HCT116 (cell line): ENCODE data around the gene FITM1. TPM values are rescaled to one million over a fixed set of nuclear protein-coding genes. Genes with fewer than 3 reads are reported as not detected.

ENCODE experiments used
- ATAC-seq: fragments of 200-7000 bp; cut with Tn5 transposase; 2 replicates; pipeline ENCODE4 v1.9.1; 2020; ENCODE audit warnings: mild to moderate bottlenecking, moderate library complexity
- BruUV-seq: library from RNA; stranded (reverse); fragments of 400-500 nt; replicated peaks from 2 replicates; lab custom pipeline; 2021; lab: Mats Ljungman, UMichigan
- CTCF ChIA-PET: fragments of 300-600 bp; sonication (Branson Sonifier 250); formaldehyde crosslinking; loops from one replicate; lab custom pipeline; 2021; ENCODE audit warnings: antibody characterized with exemption; lab: Charles Lee
- POLR2A ChIA-PET: fragments of 300-600, 350-600 bp; sonication (Branson Sonifier 250); formaldehyde crosslinking; loops from one replicate; lab custom pipeline; 2021; ENCODE audit warnings: antibody characterized with exemption; lab: Charles Lee
- RAD21 ChIA-PET, 2 experiments: fragments of 300-600 bp; sonication (Branson Sonifier 250); formaldehyde crosslinking; loops; one replicate each; lab custom pipeline; 2023; ENCODE audit warnings: low total read pairs in 2 of 2; ENCODE audit not compliant: uncharacterized antibody in 2 of 2, unreplicated experiment in 2 of 2, low non-redundant PET in 1 of 2; lab: Charles Lee
- DNase-seq: peaks from one replicate; pipeline ENCODE4 v3.0.0-alpha.2; 2010; ENCODE audit warnings: low read depth, low spot score
- H2AFZ ChIP-seq: fragments of 200-600 bp; shearing (Covaris generic), sonication (generic); 2 replicates; pipeline ENCODE4 v1.6.1; 2017; ENCODE audit warnings: low read depth, mixed run types, mixed read lengths, antibody characterized with exemption, low read length; ENCODE audit not compliant: poor library complexity, severe bottlenecking
- H3K27ac ChIP-seq: 2 replicates; pipeline ENCODE4 v1.5.1; 2012; ENCODE audit warnings: low read depth, low read length
- H3K27me3 ChIP-seq: fragments of 200-600 bp; sonication (generic); 2 replicates; pipeline ENCODE4 v1.6.1; 2016; ENCODE audit warnings: mixed run types, low read length, mixed read lengths; ENCODE audit not compliant: insufficient read depth
- H3K36me3 ChIP-seq, 2 experiments: fragments of 200-500 bp in 1 of 2; fragments of 200-600 bp in 1 of 2; sonication (Bioruptor generic) in 1 of 2; sonication (generic) in 1 of 2; 2 replicates each; pipeline versions ENCODE4 v1.5.1 to v1.6.1; 2014 to 2016; ENCODE audit warnings: low read length in 2 of 2, inconsistent platforms in 1 of 2, mixed read lengths in 1 of 2, mixed run types in 1 of 2; ENCODE audit not compliant: insufficient read depth in 2 of 2, control insufficient read depth in 1 of 2
- H3K4me1 ChIP-seq, 2 experiments: fragments of 200-600 bp in 1 of 2; sonication (generic) in 1 of 2; 2 replicates each; pipeline versions ENCODE4 v1.5.1 to v1.6.1; 2012 to 2017; ENCODE audit warnings: low read length in 2 of 2, inconsistent platforms in 1 of 2, mild to moderate bottlenecking in 1 of 2, mixed read lengths in 1 of 2, mixed run types in 1 of 2, moderate library complexity in 1 of 2; ENCODE audit not compliant: insufficient read depth in 2 of 2, control insufficient read depth in 1 of 2
- H3K4me2 ChIP-seq: fragments of 200-600 bp; sonication (generic); 2 replicates; pipeline ENCODE4 v1.6.1; 2017; ENCODE audit warnings: mixed run types, low read length, mixed read lengths
- H3K4me3 ChIP-seq, 2 experiments: fragments of 200-600 bp in 1 of 2; sonication (generic) in 1 of 2; replicated peaks in 1 of 2; 2 replicates each; pipeline ENCODE4 v1.5.1; 2011 to 2016; ENCODE audit warnings: low read length in 2 of 2, control low read depth in 1 of 2, low read depth in 1 of 2, mild to moderate bottlenecking in 1 of 2, mixed read lengths in 1 of 2, mixed run types in 1 of 2
- H3K79me2 ChIP-seq: fragments of 200-600 bp; sonication (generic); 2 replicates; pipeline ENCODE4 v1.6.1; 2017; ENCODE audit warnings: mild to moderate bottlenecking, mixed run types, low read length, moderate library complexity, mixed read lengths; ENCODE audit not compliant: insufficient read depth
- H3K9ac ChIP-seq: fragments of 200-600 bp; sonication (generic); 2 replicates; pipeline ENCODE4 v1.6.1; 2016; ENCODE audit warnings: low read length, mixed read lengths
- H3K9me2 ChIP-seq: fragments of 200-600 bp; sonication (generic), shearing (Covaris generic); 2 replicates; pipeline ENCODE4 v1.6.1; 2017; ENCODE audit warnings: mixed run types, mild to moderate bottlenecking, moderate library complexity; ENCODE audit not compliant: insufficient read depth
- H3K9me3 ChIP-seq, 2 experiments: fragments of 200-500 bp in 1 of 2; fragments of 200-600 bp in 1 of 2; sonication (Bioruptor generic) in 1 of 2; sonication (generic) in 1 of 2; 2 replicates each; pipeline ENCODE4 v1.6.1; 2014 to 2017; ENCODE audit warnings: low read length in 2 of 2, mixed read lengths in 2 of 2, inconsistent platforms in 1 of 2, low read depth in 1 of 2, mild to moderate bottlenecking in 1 of 2, mixed run types in 1 of 2, moderate library complexity in 1 of 2; ENCODE audit not compliant: control insufficient read depth in 1 of 2, insufficient read depth in 1 of 2
- H4K20me1 ChIP-seq: fragments of 200-600 bp; sonication (generic), shearing (Covaris generic); 2 replicates; pipeline ENCODE4 v1.6.1; 2017; ENCODE audit warnings: mixed run types, mild to moderate bottlenecking, moderate library complexity; ENCODE audit not compliant: insufficient read depth
- CBX3 ChIP-seq: IDR thresholded peaks from 2 replicates; pipeline ENCODE4 v1.6.1; 2012; ENCODE audit warnings: low read depth
- CEBPB ChIP-seq: IDR thresholded peaks from 2 replicates; pipeline ENCODE4 v1.6.1; 2012; ENCODE audit warnings: low read depth
- EZH2phosphoT487 ChIP-seq: fragments of 200-600 bp; IDR thresholded peaks from 2 replicates; pipeline ENCODE4 v1.6.1; 2018; ENCODE audit warnings: antibody characterized with exemption, borderline replicate concordance
- JUND ChIP-seq: IDR thresholded peaks from 2 replicates; pipeline ENCODE4 v1.6.1; 2012
- POLR2A ChIP-seq: IDR thresholded peaks from 2 replicates; pipeline ENCODE4 v1.7.0; 2011; ENCODE audit warnings: borderline replicate concordance; ENCODE audit not compliant: insufficient read depth, insufficient read length; ENCODE audit errors: extremely low read depth
- RAD21 ChIP-seq: IDR thresholded peaks from 2 replicates; pipeline ENCODE4 v1.6.1; 2012; ENCODE audit warnings: low read depth, mild to moderate bottlenecking
- SP1 ChIP-seq: IDR thresholded peaks from 2 replicates; pipeline ENCODE4 v1.6.1; 2012; ENCODE audit warnings: low read depth
- SRF ChIP-seq: IDR thresholded peaks from 2 replicates; pipeline ENCODE4 v1.6.1; 2012; ENCODE audit warnings: low read depth
- TCF7L2 ChIP-seq: IDR thresholded peaks from 2 replicates; pipeline ENCODE4 v1.7.0; 2011; ENCODE audit warnings: borderline replicate concordance, inconsistent platforms; ENCODE audit not compliant: insufficient read depth, insufficient read length; ENCODE audit errors: extremely low read depth
- YY1 ChIP-seq: IDR thresholded peaks from 2 replicates; pipeline ENCODE4 v1.6.1; 2011; ENCODE audit warnings: low read length, low read depth, moderate library complexity, mild to moderate bottlenecking; ENCODE audit not compliant: insufficient replicate concordance; ENCODE audit errors: extremely low read depth
- intact Hi-C: fragments of 100-400 bp; cut with micrococcal nuclease; formaldehyde crosslinking; loops from 2 replicates; pipeline ENCODE4 v1.10.0; 2022
- total RNA-seq: library from RNA; stranded (reverse); gene quantifications from one replicate; pipeline ENCODE4 v1.2.1, GENCODE V29; 2021; ENCODE audit not compliant: unreplicated experiment
- TF ChIP-seq, protein P1 (sequence below): IDR thresholded peaks from 2 replicates; pipeline ENCODE4 v1.6.1; 2012; ENCODE audit warnings: low read depth
- TF ChIP-seq, protein P2 (sequence below): IDR thresholded peaks from 2 replicates; pipeline ENCODE4 v1.6.1; 2012

The FITM1 gene
- total RNA-seq, 1 experiment from 2014 or later = 0.81 TPM

DNA sequence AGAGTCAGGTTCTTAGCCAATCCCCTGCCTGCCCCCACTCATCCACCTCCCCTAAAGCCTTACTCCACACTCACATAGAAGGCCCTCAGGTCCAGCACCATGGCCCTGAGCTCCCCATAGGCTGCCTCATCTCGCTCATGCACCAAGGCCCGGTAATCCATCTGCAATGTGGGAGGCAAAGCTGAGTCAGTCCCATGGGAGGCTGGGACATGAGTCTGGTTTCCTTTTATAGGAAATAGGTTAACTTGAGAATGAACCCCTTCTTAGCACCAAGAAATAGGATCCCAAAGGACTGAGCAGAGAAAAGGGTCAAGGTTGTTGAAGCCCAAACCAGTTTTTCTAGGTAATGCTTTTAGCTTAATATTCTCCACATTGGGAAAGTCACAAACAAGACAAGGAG lies 13.1 kb downstream of the FITM1 start:
- TF ChIP-seq SP1 (no peak), YY1 (no peak), RAD21 (no peak), EZH2phosphoT487 (no peak), SRF (no peak), JUND (no peak), CEBPB (no peak), CBX3 (no peak), POLR2A (no peak), TCF7L2 (no peak)
- TF ChIP-seq, protein P1, sequence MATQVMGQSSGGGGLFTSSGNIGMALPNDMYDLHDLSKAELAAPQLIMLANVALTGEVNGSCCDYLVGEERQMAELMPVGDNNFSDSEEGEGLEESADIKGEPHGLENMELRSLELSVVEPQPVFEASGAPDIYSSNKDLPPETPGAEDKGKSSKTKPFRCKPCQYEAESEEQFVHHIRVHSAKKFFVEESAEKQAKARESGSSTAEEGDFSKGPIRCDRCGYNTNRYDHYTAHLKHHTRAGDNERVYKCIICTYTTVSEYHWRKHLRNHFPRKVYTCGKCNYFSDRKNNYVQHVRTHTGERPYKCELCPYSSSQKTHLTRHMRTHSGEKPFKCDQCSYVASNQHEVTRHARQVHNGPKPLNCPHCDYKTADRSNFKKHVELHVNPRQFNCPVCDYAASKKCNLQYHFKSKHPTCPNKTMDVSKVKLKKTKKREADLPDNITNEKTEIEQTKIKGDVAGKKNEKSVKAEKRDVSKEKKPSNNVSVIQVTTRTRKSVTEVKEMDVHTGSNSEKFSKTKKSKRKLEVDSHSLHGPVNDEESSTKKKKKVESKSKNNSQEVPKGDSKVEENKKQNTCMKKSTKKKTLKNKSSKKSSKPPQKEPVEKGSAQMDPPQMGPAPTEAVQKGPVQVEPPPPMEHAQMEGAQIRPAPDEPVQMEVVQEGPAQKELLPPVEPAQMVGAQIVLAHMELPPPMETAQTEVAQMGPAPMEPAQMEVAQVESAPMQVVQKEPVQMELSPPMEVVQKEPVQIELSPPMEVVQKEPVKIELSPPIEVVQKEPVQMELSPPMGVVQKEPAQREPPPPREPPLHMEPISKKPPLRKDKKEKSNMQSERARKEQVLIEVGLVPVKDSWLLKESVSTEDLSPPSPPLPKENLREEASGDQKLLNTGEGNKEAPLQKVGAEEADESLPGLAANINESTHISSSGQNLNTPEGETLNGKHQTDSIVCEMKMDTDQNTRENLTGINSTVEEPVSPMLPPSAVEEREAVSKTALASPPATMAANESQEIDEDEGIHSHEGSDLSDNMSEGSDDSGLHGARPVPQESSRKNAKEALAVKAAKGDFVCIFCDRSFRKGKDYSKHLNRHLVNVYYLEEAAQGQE = no peak
- TF ChIP-seq, protein P2, sequence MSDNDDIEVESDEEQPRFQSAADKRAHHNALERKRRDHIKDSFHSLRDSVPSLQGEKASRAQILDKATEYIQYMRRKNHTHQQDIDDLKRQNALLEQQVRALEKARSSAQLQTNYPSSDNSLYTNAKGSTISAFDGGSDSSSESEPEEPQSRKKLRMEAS = no peak
- ChIA-PET CTCF (no interaction called here), POLR2A (no interaction called here), RAD21 (no interaction called here)
- no peaks in the 10 kb centered on the region for H4K20me1 ChIP-seq
- H3K9ac ChIP-seq = no peak overlapping the region
- no peaks in the 10 kb centered on the region for H3K9me3 ChIP-seq
- no peak overlapping the region for H3K27ac ChIP-seq
- BruUV-seq = no TSS peak
- peaks cover 61% of the 10 kb centered on the region for H3K79me2 ChIP-seq
- no peaks in the 10 kb centered on the region for H3K27me3 ChIP-seq
- H2AFZ ChIP-seq = no peak overlapping the region
- H3K4me1 ChIP-seq = peaks cover 27 to 35% of the 10 kb centered on the region in 2 experiments
- DNase-seq (no peak), ATAC-seq (no peak)
- H3K4me2 ChIP-seq = no peak overlapping the region
- H3K9me2 ChIP-seq = no peaks in the 10 kb centered on the region
- H3K4me3 ChIP-seq = no peak overlapping the region
- peaks cover 15 to 18% of the 10 kb centered on the region in 2 experiments for H3K36me3 ChIP-seq
- intact Hi-C loops = no loop called here
